ENCODE results near the gene GPR32.

The GPR32 gene

DNA sequence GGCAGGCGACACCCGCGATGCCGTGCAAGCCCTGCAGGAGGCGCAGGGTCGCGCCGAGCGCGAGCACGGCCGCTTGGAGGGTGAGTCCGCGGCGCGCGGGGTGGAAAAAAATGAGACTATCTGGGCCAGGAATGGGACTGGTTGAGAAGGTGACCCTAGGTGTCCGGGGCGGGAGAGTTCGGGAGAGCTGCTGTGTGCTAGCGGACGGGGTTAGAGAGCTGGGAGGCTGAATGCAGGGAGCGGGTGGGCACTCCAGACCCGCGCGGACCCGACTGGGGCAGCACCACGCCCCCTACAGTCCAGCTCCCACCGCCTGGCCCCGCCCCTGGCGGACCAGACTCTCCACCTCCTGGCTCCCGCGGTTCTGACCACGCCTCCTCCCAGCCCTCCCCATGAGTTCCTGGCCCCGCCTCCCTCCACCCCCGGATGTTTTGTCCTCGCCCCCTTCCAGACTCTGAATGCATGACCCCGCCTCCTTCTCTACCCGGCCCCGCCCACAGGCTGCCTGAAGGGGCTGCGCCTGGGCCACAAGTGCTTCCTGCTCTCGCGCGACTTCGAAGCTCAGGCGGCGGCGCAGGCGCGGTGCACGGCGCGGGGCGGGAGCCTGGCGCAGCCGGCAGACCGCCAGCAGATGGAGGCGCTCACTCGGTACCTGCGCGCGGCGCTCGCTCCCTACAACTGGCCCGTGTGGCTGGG is 45.6 kb upstream of the GPR32 start (continued):
- TF ChIP-seq, protein P1, sequence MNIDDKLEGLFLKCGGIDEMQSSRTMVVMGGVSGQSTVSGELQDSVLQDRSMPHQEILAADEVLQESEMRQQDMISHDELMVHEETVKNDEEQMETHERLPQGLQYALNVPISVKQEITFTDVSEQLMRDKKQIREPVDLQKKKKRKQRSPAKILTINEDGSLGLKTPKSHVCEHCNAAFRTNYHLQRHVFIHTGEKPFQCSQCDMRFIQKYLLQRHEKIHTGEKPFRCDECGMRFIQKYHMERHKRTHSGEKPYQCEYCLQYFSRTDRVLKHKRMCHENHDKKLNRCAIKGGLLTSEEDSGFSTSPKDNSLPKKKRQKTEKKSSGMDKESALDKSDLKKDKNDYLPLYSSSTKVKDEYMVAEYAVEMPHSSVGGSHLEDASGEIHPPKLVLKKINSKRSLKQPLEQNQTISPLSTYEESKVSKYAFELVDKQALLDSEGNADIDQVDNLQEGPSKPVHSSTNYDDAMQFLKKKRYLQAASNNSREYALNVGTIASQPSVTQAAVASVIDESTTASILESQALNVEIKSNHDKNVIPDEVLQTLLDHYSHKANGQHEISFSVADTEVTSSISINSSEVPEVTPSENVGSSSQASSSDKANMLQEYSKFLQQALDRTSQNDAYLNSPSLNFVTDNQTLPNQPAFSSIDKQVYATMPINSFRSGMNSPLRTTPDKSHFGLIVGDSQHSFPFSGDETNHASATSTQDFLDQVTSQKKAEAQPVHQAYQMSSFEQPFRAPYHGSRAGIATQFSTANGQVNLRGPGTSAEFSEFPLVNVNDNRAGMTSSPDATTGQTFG (tag by site-specific recombination; IDR thresholded peaks at IDR 0.05; ENCODE audit: borderline replicate concordance), result no peak
- no peak for TF ChIP-seq OSR2 (tag by site-specific recombination; IDR thresholded peaks at IDR 0.05)
- TF ChIP-seq, protein P2, sequence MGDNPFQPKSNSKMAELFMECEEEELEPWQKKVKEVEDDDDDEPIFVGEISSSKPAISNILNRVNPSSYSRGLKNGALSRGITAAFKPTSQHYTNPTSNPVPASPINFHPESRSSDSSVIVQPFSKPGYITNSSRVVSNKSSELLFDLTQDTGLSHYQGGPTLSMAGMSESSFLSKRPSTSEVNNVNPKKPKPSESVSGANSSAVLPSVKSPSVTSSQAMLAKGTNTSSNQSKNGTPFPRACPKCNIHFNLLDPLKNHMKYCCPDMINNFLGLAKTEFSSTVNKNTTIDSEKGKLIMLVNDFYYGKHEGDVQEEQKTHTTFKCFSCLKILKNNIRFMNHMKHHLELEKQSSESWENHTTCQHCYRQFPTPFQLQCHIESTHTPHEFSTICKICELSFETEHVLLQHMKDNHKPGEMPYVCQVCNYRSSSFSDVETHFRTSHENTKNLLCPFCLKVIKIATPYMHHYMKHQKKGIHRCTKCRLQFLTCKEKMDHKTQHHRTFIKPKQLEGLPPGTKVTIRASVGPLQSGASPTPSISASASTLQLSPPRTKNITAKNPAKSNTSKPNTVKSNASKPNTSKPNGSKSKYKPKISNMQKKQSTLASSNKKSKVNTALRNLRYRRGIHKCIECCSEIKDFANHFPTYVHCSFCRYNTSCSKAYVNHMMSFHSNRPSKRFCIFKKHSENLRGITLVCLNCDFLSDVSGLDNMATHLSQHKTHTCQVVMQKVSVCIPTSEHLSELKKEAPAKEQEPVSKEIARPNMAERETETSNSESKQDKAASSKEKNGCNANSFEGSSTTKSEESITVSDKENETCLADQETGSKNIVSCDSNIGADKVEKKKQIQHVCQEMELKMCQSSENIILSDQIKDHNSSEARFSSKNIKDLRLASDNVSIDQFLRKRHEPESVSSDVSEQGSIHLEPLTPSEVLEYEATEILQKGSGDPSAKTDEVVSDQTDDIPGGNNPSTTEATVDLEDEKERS (tag by site-specific recombination; IDR thresholded peaks at IDR 0.05), result no peak
- TF ChIP-seq, protein P3, sequence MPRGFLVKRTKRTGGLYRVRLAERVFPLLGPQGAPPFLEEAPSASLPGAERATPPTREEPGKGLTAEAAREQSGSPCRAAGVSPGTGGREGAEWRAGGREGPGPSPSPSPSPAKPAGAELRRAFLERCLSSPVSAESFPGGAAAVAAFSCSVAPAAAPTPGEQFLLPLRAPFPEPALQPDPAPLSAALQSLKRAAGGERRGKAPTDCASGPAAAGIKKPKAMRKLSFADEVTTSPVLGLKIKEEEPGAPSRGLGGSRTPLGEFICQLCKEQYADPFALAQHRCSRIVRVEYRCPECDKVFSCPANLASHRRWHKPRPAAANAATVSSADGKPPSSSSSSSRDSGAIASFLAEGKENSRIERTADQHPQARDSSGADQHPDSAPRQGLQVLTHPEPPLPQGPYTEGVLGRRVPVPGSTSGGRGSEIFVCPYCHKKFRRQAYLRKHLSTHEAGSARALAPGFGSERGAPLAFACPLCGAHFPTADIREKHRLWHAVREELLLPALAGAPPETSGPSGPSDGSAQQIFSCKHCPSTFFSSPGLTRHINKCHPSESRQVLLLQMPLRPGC (tag by site-specific recombination; IDR thresholded peaks at IDR 0.05), result 0 out of 2 replicates have a peak, but pooled peaks have one; percentile 42
- no peak for TF ChIP-seq ZNF214 (tag by site-specific recombination; IDR thresholded peaks at IDR 0.05; ENCODE audit: borderline replicate concordance)
- no peak for TF ChIP-seq ZNF707 (tag by site-specific recombination; IDR thresholded peaks at IDR 0.05)
- TF ChIP-seq ZFP69B (tag by site-specific recombination; IDR thresholded peaks at IDR 0.05), result peak; percentile 36; the same call in 1 of the 2 replicates
- no peak for TF ChIP-seq ZNF404 (tag by site-specific recombination; IDR thresholded peaks at IDR 0.05)
- no peak for TF ChIP-seq HOXA7 (CRISPR knock-in tag; IDR thresholded peaks at IDR 0.05; ENCODE audit: borderline replicate concordance)
- TF ChIP-seq ZNF202 (tag by site-specific recombination; IDR thresholded peaks at IDR 0.05; ENCODE audit: borderline replicate concordance), result no peak
- TF ChIP-seq ZNF426 (tag by site-specific recombination; IDR thresholded peaks at IDR 0.05), result no peak
- TF ChIP-seq ZXDB (tag by site-specific recombination; IDR thresholded peaks at IDR 0.05), result peak; percentile 70
- no peak for TF ChIP-seq ZFP3 (tag by site-specific recombination; IDR thresholded peaks at IDR 0.05; ENCODE audit: low read depth)
- no peak for TF ChIP-seq ZNF777 (tag by site-specific recombination; IDR thresholded peaks at IDR 0.05; ENCODE audit: borderline replicate concordance)
- TF ChIP-seq ZNF239 (tag by site-specific recombination; IDR thresholded peaks at IDR 0.05), result peak; percentile 77; the same call in 1 of the 2 replicates
- TF ChIP-seq TCF7L2 (IDR thresholded peaks at IDR 0.05; ENCODE audit: borderline replicate concordance, low read depth, low read length), result no peak
- no peak; the same call in 1 of the 2 replicates for TF ChIP-seq FEZF1 (tag by site-specific recombination; IDR thresholded peaks at IDR 0.05)
- TF ChIP-seq MEIS1 (CRISPR knock-in tag; IDR thresholded peaks at IDR 0.05; ENCODE audit: borderline replicate concordance), result no peak
- peak; percentile 89 for TF ChIP-seq ZNF785 (tag by site-specific recombination; IDR thresholded peaks at IDR 0.05)
- no peak; the same call in 1 of the 2 replicates for TF ChIP-seq ZNF768 (tag by site-specific recombination; IDR thresholded peaks at IDR 0.05)
- TF ChIP-seq, protein P4, sequence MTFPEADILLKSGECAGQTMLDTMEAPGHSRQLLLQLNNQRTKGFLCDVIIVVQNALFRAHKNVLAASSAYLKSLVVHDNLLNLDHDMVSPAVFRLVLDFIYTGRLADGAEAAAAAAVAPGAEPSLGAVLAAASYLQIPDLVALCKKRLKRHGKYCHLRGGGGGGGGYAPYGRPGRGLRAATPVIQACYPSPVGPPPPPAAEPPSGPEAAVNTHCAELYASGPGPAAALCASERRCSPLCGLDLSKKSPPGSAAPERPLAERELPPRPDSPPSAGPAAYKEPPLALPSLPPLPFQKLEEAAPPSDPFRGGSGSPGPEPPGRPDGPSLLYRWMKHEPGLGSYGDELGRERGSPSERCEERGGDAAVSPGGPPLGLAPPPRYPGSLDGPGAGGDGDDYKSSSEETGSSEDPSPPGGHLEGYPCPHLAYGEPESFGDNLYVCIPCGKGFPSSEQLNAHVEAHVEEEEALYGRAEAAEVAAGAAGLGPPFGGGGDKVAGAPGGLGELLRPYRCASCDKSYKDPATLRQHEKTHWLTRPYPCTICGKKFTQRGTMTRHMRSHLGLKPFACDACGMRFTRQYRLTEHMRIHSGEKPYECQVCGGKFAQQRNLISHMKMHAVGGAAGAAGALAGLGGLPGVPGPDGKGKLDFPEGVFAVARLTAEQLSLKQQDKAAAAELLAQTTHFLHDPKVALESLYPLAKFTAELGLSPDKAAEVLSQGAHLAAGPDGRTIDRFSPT (tag by site-specific recombination; IDR thresholded peaks at IDR 0.05), result peak; percentile 71
- no peak for TF ChIP-seq ZNF274 (IDR thresholded peaks at IDR 0.05; ENCODE audit: low read length)
- no peak for TF ChIP-seq ZNF274 (tag by site-specific recombination; IDR thresholded peaks at IDR 0.05; ENCODE audit: borderline replicate concordance)
- TF ChIP-seq ZNF530 (tag by site-specific recombination; IDR thresholded peaks at IDR 0.05; ENCODE audit: low read depth), result no peak
- peak; percentile 41; the same call in 1 of the 2 replicates for TF ChIP-seq ZNF10 (tag by site-specific recombination; IDR thresholded peaks at IDR 0.05)
- TF ChIP-seq ZNF660 (tag by site-specific recombination; IDR thresholded peaks at IDR 0.05), result peak; percentile 73; the same call in 1 of the 2 replicates
- no peak for TF ChIP-seq ZNF623 (tag by site-specific recombination; IDR thresholded peaks at IDR 0.05)
- TF ChIP-seq, protein P5, sequence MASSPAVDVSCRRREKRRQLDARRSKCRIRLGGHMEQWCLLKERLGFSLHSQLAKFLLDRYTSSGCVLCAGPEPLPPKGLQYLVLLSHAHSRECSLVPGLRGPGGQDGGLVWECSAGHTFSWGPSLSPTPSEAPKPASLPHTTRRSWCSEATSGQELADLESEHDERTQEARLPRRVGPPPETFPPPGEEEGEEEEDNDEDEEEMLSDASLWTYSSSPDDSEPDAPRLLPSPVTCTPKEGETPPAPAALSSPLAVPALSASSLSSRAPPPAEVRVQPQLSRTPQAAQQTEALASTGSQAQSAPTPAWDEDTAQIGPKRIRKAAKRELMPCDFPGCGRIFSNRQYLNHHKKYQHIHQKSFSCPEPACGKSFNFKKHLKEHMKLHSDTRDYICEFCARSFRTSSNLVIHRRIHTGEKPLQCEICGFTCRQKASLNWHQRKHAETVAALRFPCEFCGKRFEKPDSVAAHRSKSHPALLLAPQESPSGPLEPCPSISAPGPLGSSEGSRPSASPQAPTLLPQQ (tag by site-specific recombination; IDR thresholded peaks at IDR 0.05), result peak; percentile 57
- TF ChIP-seq, protein P6, sequence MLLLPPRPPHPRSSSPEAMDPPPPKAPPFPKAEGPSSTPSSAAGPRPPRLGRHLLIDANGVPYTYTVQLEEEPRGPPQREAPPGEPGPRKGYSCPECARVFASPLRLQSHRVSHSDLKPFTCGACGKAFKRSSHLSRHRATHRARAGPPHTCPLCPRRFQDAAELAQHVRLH (tag by site-specific recombination; IDR thresholded peaks at IDR 0.05), result 0 out of 2 replicates have a peak, but pooled peaks have one; percentile 59
